LoVo (cell line): Measurements from ENCODE around the gene DDX5.

ENCODE experiments used
- DNase-seq: peaks from one replicate; pipeline ENCODE4 v3.0.0-alpha.2; 2016; ENCODE audit warnings: low spot score

Gene DDX5

DNA sequence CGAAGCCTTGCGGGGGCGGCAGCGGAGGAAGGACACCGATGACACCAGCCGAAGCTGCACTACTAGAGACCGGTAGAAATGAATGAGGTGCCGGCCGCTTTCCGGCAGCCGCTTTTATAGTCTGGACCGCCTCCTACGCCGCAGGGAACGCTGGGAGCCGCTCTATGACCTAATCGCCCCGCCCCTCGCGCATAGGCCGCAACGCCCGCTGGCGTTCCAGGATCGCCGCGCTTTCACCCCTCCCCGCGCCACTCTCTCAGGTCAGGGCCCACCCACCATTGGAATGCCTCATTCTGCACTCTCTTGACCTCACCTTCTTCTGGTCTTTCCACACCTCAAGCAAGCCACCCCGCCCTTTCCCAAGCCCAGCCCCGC lies at the start of gene DDX5:
DDX5 (minus strand) TSS at position 89 of the 375 bp plus-strand sequence. CDS start 170 bp downstream, outside the sequence.
- no peak for DNase-seq

GRCh38 chr17:64555281-64555680 lies 49.2 kb upstream of the DDX5 start:
- no peak for DNase-seq

- no peak for DNase-seq
Observed at GRCh38 chr17:64554028-64554637, 48.0 kb upstream of the DDX5 start.

GRCh38 chr17:64551461-64551860 lies 45.4 kb upstream of the DDX5 start:
- no peak for DNase-seq

- no peak for DNase-seq
Observed at GRCh38 chr17:64547319-64547718, 41.2 kb upstream of the DDX5 start.

GRCh38 chr17:64546716-64547115 lies 40.6 kb upstream of the DDX5 start:
- DNase-seq: no peak

DNA sequence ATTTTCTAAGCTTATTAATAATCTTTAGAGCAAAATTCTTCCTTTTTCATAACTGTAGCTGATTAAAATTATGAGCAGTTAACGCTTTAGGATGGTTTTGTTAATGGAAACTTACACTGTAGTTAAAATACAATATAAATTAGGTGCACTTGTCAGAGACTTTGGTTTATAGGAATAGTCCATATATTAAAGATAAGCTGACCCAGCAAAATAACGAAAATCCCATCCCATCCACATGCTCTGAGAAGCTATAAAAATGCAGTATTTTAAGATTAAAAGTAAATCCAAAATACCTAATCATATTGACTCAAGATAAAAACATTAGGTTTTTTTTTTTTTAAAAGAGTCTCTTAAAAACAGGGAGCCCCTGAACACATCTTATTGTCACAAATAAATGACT lies 38.7 kb upstream of the DDX5 start:
- no peak for DNase-seq

DNA sequence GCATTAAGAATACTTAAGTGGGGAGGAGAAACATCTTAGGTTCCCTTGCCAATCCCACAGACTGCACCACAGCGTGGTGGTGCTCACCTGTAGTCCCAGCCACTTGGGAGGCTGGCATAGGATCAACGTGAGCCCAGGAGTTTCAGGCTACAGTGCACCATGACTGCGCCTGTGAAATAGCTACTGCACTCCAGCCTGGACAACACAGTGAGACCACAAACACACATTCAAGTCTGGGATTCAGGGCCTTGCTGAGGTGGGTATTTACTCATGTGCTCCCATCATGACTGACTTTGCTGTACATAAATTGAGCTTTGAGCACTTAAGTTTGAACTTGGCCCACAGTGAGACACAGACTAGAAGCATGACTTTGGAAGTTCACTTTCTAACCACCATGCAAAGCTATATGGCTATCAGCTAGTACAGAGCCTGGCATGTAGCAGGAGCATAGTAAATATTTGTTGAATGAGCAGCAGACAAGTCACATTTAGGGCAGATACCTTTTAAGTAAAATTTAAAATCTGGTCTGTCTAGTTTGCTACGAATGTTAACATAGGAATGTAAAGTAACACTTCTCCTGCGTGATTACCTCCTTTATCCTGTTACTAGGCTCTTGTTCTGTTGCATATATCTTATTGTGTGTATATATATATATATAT lies 34.2 kb upstream of the DDX5 start:
- DNase-seq: no peak

DNA sequence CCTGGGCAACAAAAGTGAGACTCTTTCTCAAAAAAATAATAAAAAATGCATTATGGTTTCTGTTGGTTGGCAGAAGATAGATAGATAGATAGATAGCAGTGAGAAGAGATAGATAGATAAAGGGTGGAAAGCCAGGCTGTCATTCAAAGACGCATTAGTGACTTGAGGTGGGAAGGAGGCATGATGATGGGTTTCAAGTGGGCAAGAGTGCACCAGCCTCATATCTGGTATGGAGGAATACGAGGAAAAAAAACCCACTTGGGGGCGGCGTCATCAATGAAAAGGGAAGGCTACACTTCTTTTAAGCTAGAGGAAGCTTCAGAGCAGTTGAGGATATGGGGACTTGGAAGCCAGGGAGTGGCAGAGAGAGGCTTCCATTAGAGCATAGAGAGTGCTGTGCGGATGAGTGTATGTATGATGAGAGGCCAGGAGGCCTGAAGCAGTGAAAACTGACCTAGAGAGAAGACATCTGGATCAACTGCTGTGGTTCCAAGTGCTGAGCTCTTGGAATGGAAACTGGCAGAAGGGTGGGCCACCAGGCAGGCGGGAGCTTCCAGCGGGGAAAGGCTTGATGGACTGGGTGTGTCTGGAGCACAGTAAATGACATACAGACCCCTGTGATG lies 32.5 kb upstream of the DDX5 start:
- DNase-seq: no peak

- no peak for DNase-seq
Observed at GRCh38 chr17:64537488-64537887, 31.4 kb upstream of the DDX5 start.

DNA sequence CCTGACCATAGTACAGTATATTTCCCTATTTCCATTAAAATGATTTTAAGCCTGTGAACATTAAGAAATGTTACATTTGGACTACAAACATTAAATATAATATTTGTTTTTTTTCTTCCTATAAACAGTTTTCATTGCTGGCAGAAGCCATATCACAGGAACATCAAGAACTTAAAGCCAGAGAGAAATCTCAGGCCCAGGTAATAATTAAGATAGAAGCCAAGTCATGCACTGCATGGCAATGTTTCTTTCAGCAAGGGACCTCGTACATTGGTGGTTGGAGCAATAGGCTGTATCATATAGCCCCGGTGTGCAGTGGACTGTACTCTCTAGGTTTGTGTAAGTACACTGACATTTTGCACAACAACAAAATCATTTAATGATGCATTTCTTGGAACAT lies 30.8 kb upstream of the DDX5 start:
- DNase-seq: no peak

DNA sequence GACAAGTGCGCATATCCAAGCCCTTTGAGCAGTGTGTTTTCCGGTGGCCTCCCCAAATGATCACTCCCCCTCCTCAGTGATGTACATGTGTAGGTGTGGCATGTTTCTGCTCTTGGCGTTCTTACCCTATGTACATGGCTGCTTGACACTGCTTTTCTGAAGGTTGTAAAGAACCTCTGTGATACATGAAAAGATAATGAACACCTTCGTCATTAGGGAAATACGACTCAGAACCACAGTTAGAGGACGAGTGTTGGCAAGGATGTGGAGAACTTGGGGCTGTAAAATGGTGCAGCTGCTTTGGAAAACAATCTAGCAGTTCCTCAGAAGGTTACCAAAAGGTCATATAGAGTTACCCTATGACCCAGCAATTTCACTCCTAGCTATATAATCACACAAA lies 29.3 kb upstream of the DDX5 start:
- no peak for DNase-seq

GRCh38 chr17:64534187-64534586 lies 28.1 kb upstream of the DDX5 start:
- DNase-seq: no peak

- DNase-seq: no peak
Observed at GRCh38 chr17:64533784-64534183, 27.7 kb upstream of the DDX5 start.

- DNase-seq: no peak
Observed at GRCh38 chr17:64532409-64532808, 26.3 kb upstream of the DDX5 start.

DNA sequence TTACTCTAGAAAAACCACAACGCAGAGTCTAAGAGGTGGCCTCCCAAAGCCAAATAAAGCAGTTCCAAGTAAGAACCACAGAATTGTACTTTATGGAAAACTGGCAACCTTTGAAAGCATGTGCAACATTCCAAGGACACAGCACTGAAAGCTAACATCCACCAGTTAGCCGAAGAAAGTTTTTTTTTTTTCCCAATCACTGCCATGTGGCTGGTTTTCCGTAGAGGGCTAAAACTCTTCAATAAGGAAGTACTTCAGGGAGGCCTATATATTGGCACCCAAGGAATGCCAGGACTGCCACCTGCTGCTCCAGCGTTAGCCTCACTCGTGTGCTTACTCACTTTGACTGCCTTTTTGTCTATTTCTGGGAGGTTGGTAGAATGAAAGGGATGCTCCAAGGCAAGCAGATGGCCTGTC lies 25.9 kb upstream of the DDX5 start:
- DNase-seq: no peak

GRCh38 chr17:64529221-64529620 lies 23.1 kb upstream of the DDX5 start:
- no peak for DNase-seq

DNA sequence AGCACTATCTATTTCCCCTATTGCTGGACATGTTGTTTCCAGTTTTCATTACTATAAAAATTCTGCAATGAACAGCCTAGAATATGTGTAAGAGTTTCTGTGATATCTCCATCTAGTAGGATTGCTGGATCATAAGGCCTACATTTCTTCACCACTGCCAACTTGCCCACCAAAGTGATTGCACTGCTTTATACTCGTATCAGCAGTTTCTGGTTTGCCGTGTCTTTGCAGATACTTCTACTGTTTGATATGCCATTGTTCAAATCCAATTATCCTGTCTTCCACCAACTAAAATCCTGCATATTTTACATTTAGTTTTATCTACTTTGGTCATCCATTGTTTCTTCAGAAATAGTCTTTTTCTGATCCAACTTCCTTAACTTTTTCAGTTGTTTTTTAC lies 21.8 kb upstream of the DDX5 start:
- DNase-seq: no peak

DNA sequence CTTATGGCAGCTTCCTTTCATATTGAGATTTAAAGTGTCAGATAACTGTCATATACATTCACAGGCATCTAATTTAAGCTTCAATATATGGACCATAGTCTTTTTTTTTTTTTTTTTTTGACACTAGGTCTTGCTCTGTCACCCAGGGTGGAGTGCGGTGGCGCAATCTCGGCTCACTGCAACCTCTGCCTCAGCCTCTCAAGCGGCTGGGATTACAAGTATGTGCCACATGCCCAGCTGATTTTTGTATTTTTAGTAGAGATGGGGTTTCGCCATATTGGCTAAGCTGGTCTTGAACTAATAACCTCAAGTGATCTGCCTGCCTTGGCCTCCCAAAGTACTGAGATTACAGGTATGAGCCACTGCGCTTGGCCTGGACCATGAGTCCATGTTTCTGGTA lies 14.3 kb upstream of the DDX5 start:
- DNase-seq: no peak

DNA sequence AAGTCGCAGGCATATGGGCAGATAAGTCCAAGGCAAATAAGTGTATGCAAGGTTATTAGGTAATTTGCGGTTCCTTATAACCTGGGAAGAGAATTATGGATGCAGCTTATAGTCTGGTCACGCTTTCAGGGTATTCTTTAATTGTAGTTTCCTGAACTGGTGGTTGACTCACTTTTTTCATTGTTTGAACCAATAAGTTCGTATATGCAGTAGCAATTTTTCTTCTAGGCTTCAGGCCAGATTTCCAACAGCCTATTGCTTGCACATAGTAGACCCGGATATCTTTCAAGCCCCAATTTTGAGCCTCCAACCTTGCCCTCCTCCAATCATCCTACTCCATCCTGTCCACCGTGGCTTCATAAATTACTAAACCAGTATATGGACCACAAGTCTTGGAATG lies 13.5 kb upstream of the DDX5 start:
- DNase-seq: no peak

DNA sequence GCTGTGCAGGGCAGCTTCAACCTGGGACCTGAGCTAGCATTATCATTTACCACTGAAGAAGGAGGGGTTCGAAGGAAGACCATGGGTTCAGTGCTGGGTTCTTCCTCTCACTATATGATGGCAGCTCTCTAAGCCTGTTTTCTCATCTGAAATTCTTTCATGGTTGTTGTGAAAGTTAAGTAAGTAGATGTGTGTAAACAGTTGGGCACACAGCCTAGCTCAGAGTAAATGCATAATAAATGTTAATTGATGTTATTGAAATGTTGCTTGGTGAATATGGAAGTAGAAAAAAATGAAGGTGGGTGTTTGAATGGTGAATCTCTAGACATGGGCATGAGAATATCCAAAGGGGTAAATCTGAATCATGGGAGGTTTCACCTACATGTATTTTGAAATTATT lies 9.7 kb upstream of the DDX5 start:
- no peak for DNase-seq

GRCh38 chr17:64515419-64515818 lies 9.3 kb upstream of the DDX5 start:
- no peak for DNase-seq

DNA sequence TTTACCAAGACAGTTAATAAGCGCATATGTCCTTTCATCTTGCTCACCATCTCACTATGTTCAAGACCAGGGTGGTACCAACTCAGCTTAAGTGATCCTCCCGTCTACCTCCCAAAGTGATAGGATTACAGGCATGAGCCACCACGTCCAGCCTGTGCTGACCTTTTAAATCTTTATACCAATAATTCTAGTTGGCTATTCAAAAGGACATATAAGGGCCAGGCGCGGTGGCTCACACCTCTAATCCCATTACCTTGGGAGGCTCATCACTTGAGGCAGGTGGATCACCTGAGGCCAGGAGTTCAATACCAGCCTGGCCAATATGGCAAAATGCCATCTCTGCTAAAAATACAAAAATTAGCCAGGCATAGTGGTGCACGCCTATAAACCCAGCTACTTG lies 3.1 kb upstream of the DDX5 start:
- DNase-seq: no peak

DNA sequence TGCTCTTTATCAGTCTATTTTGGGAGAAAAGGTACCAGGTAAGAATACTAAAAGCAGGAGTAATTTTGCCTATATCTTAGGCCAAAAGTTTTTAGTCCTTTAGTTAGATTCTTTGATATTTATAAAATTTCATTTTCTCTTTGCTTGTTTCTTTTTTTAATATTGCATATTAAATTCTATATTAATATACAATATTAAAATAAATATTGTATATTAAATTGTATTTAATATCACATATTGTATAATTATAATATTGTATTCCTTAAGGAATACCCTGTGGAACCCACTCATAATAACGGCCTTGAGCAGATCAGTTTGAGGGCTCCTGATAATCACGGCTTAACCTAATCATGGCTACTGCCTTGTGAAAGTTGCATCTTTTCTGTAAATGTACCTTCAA lies 2.6 kb upstream of the DDX5 start:
- DNase-seq: no peak
